Testis (tissue), 2 donors: ENCODE data around the gene PCGF5.

Source experiments
- POLR2A ChIP-seq: fragments of 450-650 bp; IDR thresholded peaks from one replicate; pipeline ENCODE4 v1.6.1; 2017; ENCODE audit warnings: antibody characterized with exemption, mild to moderate bottlenecking, moderate library complexity
- TF ChIP-seq, protein P1 (sequence below), 3 experiments: fragments of 450-650 bp in 2 of 3; fragments of 200-600 bp in 1 of 3; sonication (generic) in 1 of 3; IDR thresholded peaks; one replicate each; pipeline ENCODE4 v1.5.1; 2016 to 2019; ENCODE audit warnings: antibody characterized with exemption in 3 of 3, mild to moderate bottlenecking in 2 of 3, moderate library complexity in 1 of 3

DNA sequence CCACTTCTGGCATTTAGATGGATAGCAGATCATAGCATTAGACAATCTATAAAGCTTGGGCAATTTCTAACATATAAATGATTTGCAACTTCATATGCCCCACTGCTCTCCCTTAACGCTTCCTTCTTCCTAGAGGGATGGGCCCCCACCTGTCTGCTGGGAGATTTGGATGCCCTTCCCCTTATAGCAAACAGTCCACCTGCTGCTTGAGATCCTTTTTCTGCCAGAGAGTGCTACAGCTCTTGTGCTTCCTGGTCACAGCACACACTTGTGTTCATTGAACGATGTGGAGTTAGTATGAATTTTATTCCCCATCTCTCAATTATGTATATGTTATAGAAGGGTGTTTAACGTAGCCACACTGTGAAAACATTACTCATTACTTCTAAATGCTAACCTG lies 10.4 kb upstream of the PCGF5 start:
- TF ChIP-seq, protein P1, sequence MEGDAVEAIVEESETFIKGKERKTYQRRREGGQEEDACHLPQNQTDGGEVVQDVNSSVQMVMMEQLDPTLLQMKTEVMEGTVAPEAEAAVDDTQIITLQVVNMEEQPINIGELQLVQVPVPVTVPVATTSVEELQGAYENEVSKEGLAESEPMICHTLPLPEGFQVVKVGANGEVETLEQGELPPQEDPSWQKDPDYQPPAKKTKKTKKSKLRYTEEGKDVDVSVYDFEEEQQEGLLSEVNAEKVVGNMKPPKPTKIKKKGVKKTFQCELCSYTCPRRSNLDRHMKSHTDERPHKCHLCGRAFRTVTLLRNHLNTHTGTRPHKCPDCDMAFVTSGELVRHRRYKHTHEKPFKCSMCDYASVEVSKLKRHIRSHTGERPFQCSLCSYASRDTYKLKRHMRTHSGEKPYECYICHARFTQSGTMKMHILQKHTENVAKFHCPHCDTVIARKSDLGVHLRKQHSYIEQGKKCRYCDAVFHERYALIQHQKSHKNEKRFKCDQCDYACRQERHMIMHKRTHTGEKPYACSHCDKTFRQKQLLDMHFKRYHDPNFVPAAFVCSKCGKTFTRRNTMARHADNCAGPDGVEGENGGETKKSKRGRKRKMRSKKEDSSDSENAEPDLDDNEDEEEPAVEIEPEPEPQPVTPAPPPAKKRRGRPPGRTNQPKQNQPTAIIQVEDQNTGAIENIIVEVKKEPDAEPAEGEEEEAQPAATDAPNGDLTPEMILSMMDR (IDR thresholded peaks at IDR 0.05): no peak
- TF ChIP-seq POLR2A: no peak
